ENCODE results near the gene PAQR7. TPM values are rescaled to one million over a fixed set of nuclear protein-coding genes. Genes with fewer than 3 reads are reported as not detected.
"Not testable (repeated sequence)": the region's sequence is repeated elsewhere in the genome, so short reads cannot be mapped to it uniquely, and the experiment has no call there.

Gene PAQR7
- total RNA-seq, 1 donor from 2014 or later = 12.6 TPM

DNA sequence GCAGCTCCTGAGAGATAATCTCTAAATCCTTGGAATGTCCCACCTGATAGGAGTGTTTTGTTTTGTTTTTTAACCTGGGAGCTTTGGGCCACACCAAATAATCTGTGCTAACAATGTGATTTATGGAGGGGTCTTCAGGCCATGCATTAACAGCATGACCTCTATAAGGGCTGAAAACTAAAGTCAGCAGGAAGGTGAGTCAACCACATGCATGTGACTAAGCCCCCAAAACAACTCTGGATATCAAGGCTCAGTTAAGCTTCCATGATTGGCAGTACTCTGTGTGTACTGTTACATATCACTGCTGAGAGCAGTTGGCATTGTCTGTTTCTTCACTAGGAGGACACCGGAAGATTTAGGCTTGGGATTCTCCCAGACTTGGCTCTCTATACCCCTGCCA, 27.0 kb downstream of the PAQR7 start:
- FAIRE-seq (no peak), DNase-seq (ENCODE audit: low read depth) (no peak)
- Histone ChIP-seq H3K27me3 (ENCODE audit: control insufficient read depth, insufficient read depth, low read length) (no peaks in the 10 kb centered on the region), H3K36me3 (ENCODE audit: control insufficient read depth, insufficient read depth, low read length) (no peaks in the 10 kb centered on the region), H3K4me3 (ENCODE audit: low read depth, low read length) (no peak overlapping the region)
- TF ChIP-seq, protein P1, sequence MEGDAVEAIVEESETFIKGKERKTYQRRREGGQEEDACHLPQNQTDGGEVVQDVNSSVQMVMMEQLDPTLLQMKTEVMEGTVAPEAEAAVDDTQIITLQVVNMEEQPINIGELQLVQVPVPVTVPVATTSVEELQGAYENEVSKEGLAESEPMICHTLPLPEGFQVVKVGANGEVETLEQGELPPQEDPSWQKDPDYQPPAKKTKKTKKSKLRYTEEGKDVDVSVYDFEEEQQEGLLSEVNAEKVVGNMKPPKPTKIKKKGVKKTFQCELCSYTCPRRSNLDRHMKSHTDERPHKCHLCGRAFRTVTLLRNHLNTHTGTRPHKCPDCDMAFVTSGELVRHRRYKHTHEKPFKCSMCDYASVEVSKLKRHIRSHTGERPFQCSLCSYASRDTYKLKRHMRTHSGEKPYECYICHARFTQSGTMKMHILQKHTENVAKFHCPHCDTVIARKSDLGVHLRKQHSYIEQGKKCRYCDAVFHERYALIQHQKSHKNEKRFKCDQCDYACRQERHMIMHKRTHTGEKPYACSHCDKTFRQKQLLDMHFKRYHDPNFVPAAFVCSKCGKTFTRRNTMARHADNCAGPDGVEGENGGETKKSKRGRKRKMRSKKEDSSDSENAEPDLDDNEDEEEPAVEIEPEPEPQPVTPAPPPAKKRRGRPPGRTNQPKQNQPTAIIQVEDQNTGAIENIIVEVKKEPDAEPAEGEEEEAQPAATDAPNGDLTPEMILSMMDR (IDR thresholded peaks at IDR 0.05; ENCODE audit: insufficient read depth, low read length, severe bottlenecking) = no peak

DNA sequence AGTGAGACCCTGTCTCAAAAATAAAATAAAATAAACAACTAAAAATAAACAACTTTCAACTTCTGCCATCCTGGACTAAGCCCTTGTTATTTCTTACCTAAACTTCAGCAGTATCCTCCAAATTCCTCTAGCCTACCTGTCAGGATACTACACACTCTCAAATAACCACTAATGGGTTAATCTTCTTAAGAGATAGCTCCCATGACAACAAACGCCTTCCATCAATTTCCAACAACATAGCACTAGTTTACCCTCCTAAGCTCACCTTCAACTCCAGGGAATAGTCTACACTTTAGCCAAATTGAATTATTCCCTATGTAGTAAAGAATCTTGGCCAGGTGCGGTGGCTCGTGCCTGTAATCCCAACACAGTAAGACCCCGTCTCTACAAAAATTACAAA, 27.6 kb downstream of the PAQR7 start:
- Histone ChIP-seq H3K27me3 (ENCODE audit: control insufficient read depth, insufficient read depth, low read length) (no peaks in the 10 kb centered on the region), H3K4me3 (ENCODE audit: low read depth, low read length) (no peak overlapping the region), H3K36me3 (ENCODE audit: control insufficient read depth, insufficient read depth, low read length) (no peaks in the 10 kb centered on the region)
- DNase-seq (ENCODE audit: low read depth) (no peak), FAIRE-seq (no peak)
- TF ChIP-seq, protein P1 (IDR thresholded peaks at IDR 0.05; ENCODE audit: insufficient read depth, low read length, severe bottlenecking) = no peak

DNA sequence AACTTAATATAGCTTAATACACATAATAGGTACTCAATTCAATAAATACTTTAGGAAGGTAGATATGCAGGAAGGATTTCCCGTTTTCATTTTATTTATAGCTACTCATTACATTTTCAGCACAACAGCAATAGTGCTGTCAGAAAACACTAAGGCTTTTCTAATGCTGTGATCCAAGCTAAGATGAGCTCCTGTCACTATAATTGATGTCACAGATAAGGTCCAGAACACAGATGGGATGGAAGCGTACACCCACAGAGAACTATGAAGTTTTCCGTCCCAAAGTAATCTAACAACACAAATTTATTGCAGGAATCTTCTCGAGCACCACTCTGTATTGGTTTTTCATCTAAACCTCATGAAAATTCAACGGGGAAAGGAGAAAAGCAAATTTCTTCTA, 29.8 kb downstream of the PAQR7 start:
- FAIRE-seq (no peak), DNase-seq (ENCODE audit: low read depth) (no peak)
- no peaks in the 10 kb centered on the region for H3K36me3 ChIP-seq (ENCODE audit: control insufficient read depth, insufficient read depth, low read length)
- no peaks in the 10 kb centered on the region for H3K27me3 ChIP-seq (ENCODE audit: control insufficient read depth, insufficient read depth, low read length)
- H3K4me3 ChIP-seq (ENCODE audit: low read depth, low read length) = no peak overlapping the region
- TF ChIP-seq, protein P1 (IDR thresholded peaks at IDR 0.05; ENCODE audit: insufficient read depth, low read length, severe bottlenecking) = no peak

DNA sequence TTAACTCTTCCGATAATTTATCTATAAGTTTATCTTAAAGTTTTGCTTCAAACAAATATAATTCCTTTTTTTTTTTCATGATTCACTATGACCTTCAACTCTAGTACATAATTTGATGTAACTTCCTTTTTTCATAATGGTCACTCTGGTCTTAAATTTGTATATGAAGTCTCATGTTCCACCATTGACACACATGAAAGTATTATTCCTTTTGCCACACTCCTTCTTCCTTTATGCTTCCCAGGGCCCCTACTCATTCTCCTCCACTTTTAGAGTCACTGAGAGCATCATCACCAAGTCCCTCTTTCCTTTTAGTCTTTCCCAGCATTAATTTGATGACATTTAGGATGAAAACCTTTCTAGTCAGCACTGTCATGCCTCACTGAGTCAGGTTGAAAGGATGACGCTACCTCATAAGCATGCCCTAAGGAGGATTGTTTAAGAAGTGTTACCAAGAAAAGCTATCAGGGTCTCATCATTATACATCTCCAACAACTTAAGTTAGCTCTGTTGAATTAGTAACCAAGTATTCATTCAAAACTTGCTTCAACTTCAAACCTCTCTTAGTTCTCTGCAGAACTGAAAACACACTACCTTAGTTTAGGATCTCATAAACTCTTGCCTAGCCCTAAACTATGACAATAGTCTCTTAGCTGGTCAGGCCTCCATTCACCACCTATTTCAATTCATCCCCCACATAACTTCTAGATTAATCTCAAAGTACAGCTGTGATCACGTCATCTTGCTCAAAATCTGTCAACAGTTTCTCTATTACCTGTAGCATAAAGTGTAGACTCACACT, 30.8 kb downstream of the PAQR7 start:
- Histone ChIP-seq H3K27me3 (ENCODE audit: control insufficient read depth, insufficient read depth, low read length) (no peaks in the 10 kb centered on the region), H3K4me3 (ENCODE audit: low read depth, low read length) (no peak overlapping the region), H3K36me3 (ENCODE audit: control insufficient read depth, insufficient read depth, low read length) (no peaks in the 10 kb centered on the region)
- no peak for FAIRE-seq
- no peak for DNase-seq (ENCODE audit: low read depth)
- TF ChIP-seq, protein P1 (IDR thresholded peaks at IDR 0.05; ENCODE audit: insufficient read depth, low read length, severe bottlenecking) = no peak

DNA sequence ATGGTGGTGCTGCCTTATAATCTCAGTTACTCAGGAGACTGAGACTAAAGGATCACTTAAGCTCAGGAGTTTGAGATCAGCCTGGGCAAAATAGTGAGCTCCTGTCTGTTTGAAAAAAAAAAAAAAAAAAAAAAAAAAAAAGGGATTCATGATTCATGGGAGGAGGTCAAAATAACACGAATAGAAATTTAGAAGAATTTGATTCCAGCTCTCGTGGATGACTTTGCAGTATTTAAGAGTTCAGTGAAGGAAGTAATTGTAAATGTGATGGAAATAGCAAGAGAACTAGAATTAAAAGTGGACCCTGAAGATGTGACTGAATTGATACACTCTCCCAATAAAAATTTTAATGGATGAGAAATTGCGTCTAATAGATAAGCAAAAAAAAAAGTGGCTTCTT, 32.0 kb downstream of the PAQR7 start:
- Histone ChIP-seq H3K4me3 (ENCODE audit: low read depth, low read length) (no peak overlapping the region), H3K36me3 (ENCODE audit: control insufficient read depth, insufficient read depth, low read length) (peaks cover 1% of the 10 kb centered on the region), H3K27me3 (ENCODE audit: control insufficient read depth, insufficient read depth, low read length) (no peaks in the 10 kb centered on the region)
- DNase-seq (ENCODE audit: low read depth) (no peak), FAIRE-seq (no peak)
- TF ChIP-seq, protein P1 (IDR thresholded peaks at IDR 0.05; ENCODE audit: insufficient read depth, low read length, severe bottlenecking) = no peak

DNA sequence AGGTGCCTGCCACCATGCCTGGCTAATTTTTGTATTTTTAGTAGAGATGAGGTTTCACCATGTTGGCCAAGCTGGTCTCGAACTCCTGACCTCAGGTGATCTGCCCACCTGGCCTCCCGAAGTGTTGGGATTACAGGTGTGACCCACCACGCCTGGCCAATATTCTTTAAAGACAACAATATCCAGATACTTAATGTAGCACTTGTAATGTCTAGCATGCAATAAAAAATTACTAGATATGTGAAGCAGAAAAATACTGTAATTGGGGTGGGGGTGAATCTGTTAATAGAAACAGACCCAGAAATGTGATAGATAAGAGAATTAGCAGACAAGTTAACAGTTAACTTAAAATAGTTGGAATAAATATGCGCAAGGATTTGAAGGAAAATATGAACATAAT, 35.7 kb downstream of the PAQR7 start:
- H3K4me3 ChIP-seq (ENCODE audit: low read depth, low read length); H3K27me3 ChIP-seq (ENCODE audit: control insufficient read depth, insufficient read depth, low read length); H3K36me3 ChIP-seq (ENCODE audit: control insufficient read depth, insufficient read depth, low read length); FAIRE-seq; DNase-seq (ENCODE audit: low read depth): not testable (repeated sequence)
